IMR-90 (cell line): Measurements from ENCODE around the gene DOK4. TPM values are rescaled to one million over a fixed set of nuclear protein-coding genes. Genes with fewer than 3 reads are reported as not detected.

Source experiments
- ATAC-seq: fragments of 200-7000 bp; cut with Tn5 transposase; 2 replicates; pipeline ENCODE4 v1.9.1; 2020; ENCODE audit warnings: low read depth, mild to moderate bottlenecking, moderate library complexity
- BruUV-seq: library from RNA; stranded (reverse); fragments of 400-500 nt; replicated peaks from 2 replicates; lab custom pipeline; 2021; lab: Mats Ljungman, UMichigan
- CTCF ChIA-PET: fragments of 300-600 bp; formaldehyde crosslinking; extraction: SDS; loops from one replicate; lab custom pipeline; 2021; ENCODE audit warnings: antibody characterized with exemption; lab: Yijun Ruan, JAX
- POLR2A ChIA-PET: fragments of 300-600 bp; sonication (Branson Sonifier 250); formaldehyde crosslinking; loops from one replicate; lab custom pipeline; 2022; ENCODE audit warnings: antibody characterized with exemption; ENCODE audit not compliant: unreplicated experiment; lab: Charles Lee
- DNase-seq: peaks from one replicate; pipeline ENCODE4 v3.0.0; 2013
- H2AFZ ChIP-seq: replicated peaks from 2 replicates; pipeline ENCODE3; 2013; ENCODE audit warnings: low read length, mild to moderate bottlenecking; ENCODE audit not compliant: poor library complexity
- H2AK5ac ChIP-seq: 2 replicates; pipeline ENCODE4 v1.6.1; 2013; ENCODE audit warnings: low read depth, low read length, inconsistent platforms
- H2AK9ac ChIP-seq: replicated peaks from 2 replicates; pipeline ENCODE3; 2013; ENCODE audit warnings: mild to moderate bottlenecking, low read depth, low read length, moderate library complexity; ENCODE audit not compliant: poor library complexity
- H2BK120ac ChIP-seq: 2 replicates; pipeline ENCODE4 v1.6.1; 2013; ENCODE audit warnings: low read depth, low read length, inconsistent platforms
- H2BK15ac ChIP-seq: 3 replicates; pipeline ENCODE4 v1.6.1; 2013; ENCODE audit warnings: low read depth, low read length, inconsistent platforms
- H2BK20ac ChIP-seq: 2 replicates; pipeline ENCODE4 v1.6.1; 2013; ENCODE audit warnings: low read depth, mild to moderate bottlenecking, inconsistent platforms, low read length, moderate library complexity
- H2BK5ac ChIP-seq: 2 replicates; pipeline ENCODE4 v1.6.1; 2013; ENCODE audit warnings: mild to moderate bottlenecking, low read depth, low read length, inconsistent platforms; ENCODE audit not compliant: poor library complexity, severe bottlenecking
- H3K14ac ChIP-seq: replicated peaks from 2 replicates; pipeline ENCODE4 v1.6.1; 2013; ENCODE audit warnings: low read depth, low read length, inconsistent platforms
- H3K18ac ChIP-seq: 2 replicates; pipeline ENCODE4 v1.6.1; 2013; ENCODE audit warnings: low read depth, low read length, control low read depth
- H3K23ac ChIP-seq: 2 replicates; pipeline ENCODE4 v1.6.1; 2013; ENCODE audit warnings: low read depth, low read length, inconsistent platforms
- H3K27ac ChIP-seq: 2 replicates; pipeline ENCODE4 v1.5.1; 2013; ENCODE audit warnings: mild to moderate bottlenecking, control low read depth, low read length; ENCODE audit not compliant: insufficient read depth
- H3K27me3 ChIP-seq: 2 replicates; pipeline ENCODE4 v1.6.1; 2013; ENCODE audit warnings: low read length; ENCODE audit not compliant: control insufficient read depth, insufficient read depth
- H3K36me3 ChIP-seq: 2 replicates; pipeline ENCODE4 v1.6.1; 2013; ENCODE audit warnings: low read length, mixed read lengths; ENCODE audit not compliant: control insufficient read depth, insufficient read depth
- H3K4ac ChIP-seq: 2 replicates; pipeline ENCODE4 v1.6.1; 2013; ENCODE audit warnings: low read depth, low read length, inconsistent platforms
- H3K4me1 ChIP-seq: 2 replicates; pipeline ENCODE4 v1.6.1; 2013; ENCODE audit warnings: low read length, mixed read lengths; ENCODE audit not compliant: control insufficient read depth, insufficient read depth
- H3K4me2 ChIP-seq: 2 replicates; pipeline ENCODE4 v1.6.1; 2013; ENCODE audit warnings: low read depth, mild to moderate bottlenecking, control low read depth, low read length, moderate library complexity
- H3K4me3 ChIP-seq: 2 replicates; pipeline ENCODE4 v1.5.1; 2013; ENCODE audit warnings: low read depth, mild to moderate bottlenecking, control low read depth, low read length, moderate library complexity; ENCODE audit not compliant: insufficient read depth
- H3K56ac ChIP-seq: 2 replicates; pipeline ENCODE4 v1.6.1; 2013; ENCODE audit warnings: low read length, inconsistent platforms; ENCODE audit not compliant: insufficient read depth; ENCODE audit errors: extremely low read depth
- H3K79me1 ChIP-seq, 2 experiments: 2 replicates each; pipeline ENCODE4 v1.6.1; 2013; ENCODE audit warnings: low read length in 2 of 2, inconsistent platforms in 1 of 2, low read depth in 1 of 2
- H3K9ac ChIP-seq: 2 replicates; pipeline ENCODE4 v1.6.1; 2013; ENCODE audit warnings: low read depth, low read length, control low read depth
- H3K9me1 ChIP-seq: 2 replicates; pipeline ENCODE4 v1.6.1; 2013; ENCODE audit warnings: low read length, inconsistent platforms; ENCODE audit not compliant: insufficient read depth
- H3K9me3 ChIP-seq: 2 replicates; pipeline ENCODE4 v1.6.1; 2013; ENCODE audit warnings: low read length; ENCODE audit not compliant: control insufficient read depth, insufficient read depth
- H4K20me1 ChIP-seq: 2 replicates; pipeline ENCODE4 v1.6.1; 2013; ENCODE audit warnings: low read length, inconsistent platforms; ENCODE audit not compliant: insufficient read depth
- H4K5ac ChIP-seq: 2 replicates; pipeline ENCODE4 v1.6.1; 2013; ENCODE audit warnings: mild to moderate bottlenecking, low read depth, low read length, control low read depth
- H4K8ac ChIP-seq, 2 experiments: 2 replicates each; pipeline ENCODE4 v1.6.1; 2013; ENCODE audit warnings: low read depth in 2 of 2, low read length in 2 of 2, control low read depth in 1 of 2, inconsistent platforms in 1 of 2
- H4K91ac ChIP-seq: 2 replicates; pipeline ENCODE4 v1.6.1; 2013; ENCODE audit warnings: low read depth, low read length, inconsistent platforms; ENCODE audit not compliant: insufficient read depth
- CEBPB ChIP-seq: IDR thresholded peaks from 2 replicates; pipeline ENCODE4 v1.6.1; 2012; ENCODE audit warnings: low read depth, low read length, improper control_type of control experiment
- MAFK ChIP-seq: IDR thresholded peaks from 2 replicates; pipeline ENCODE4 v1.6.1; 2012; ENCODE audit warnings: low read depth, low read length, improper control_type of control experiment
- MAZ ChIP-seq: IDR thresholded peaks from 2 replicates; pipeline ENCODE4 v1.6.1; 2012; ENCODE audit warnings: low read depth, mild to moderate bottlenecking, low read length, improper control_type of control experiment, moderate library complexity, borderline replicate concordance
- NFE2L2 ChIP-seq: fragments of 150-350 bp; IDR thresholded peaks from 2 replicates; pipeline ENCODE4 v1.6.1; 2016; ENCODE audit warnings: low read depth, mild to moderate bottlenecking, low read length
- RAD21 ChIP-seq: IDR thresholded peaks from 2 replicates; pipeline ENCODE4 v1.6.1; 2012; ENCODE audit warnings: low read length, improper control_type of control experiment
- RCOR1 ChIP-seq: IDR thresholded peaks from 2 replicates; pipeline ENCODE4 v1.6.1; 2012; ENCODE audit warnings: mild to moderate bottlenecking, low read length, improper control_type of control experiment; ENCODE audit not compliant: insufficient replicate concordance
- SMC3 ChIP-seq: fragments of 150-350 bp; IDR thresholded peaks from 2 replicates; pipeline ENCODE4 v1.6.1; 2016; ENCODE audit warnings: low read depth, mild to moderate bottlenecking, antibody characterized with exemption, low read length, moderate library complexity
- USF2 ChIP-seq: fragments of 150-350 bp; IDR thresholded peaks from 2 replicates; pipeline ENCODE4 v1.6.1; 2017; ENCODE audit warnings: mild to moderate bottlenecking, antibody characterized with exemption, low read length, low read depth
- WGBS, 2 experiments: methylation state at CpG; one replicate each; pipeline versions ENCODE4 v1.1.5 to v1.1.7; 2013; ENCODE audit warnings: missing lambda C conversion rate in 2 of 2; ENCODE audit not compliant: insufficient read length in 1 of 2; ENCODE audit errors: extremely low coverage in 2 of 2; 5-methylcytosine and 5-hydroxymethylcytosine counted together
- dilution Hi-C: fragments of 300-500 bp; cut with HindIII; formaldehyde crosslinking; loops from one replicate; pipeline ENCODE4 v1.14.3; 2018; ENCODE audit warnings: low sequenced_read_pairs; ENCODE audit not compliant: unreplicated experiment
- in situ Hi-C: fragments of 300-500 bp; cut with MboI; formaldehyde crosslinking; loops from 3 replicates; pipeline ENCODE4 v1.14.3; 2019; ENCODE audit warnings: low sequenced_read_pairs, inconsistent platforms, mixed read lengths
- intact Hi-C: fragments of 100-400 bp; cut with micrococcal nuclease; formaldehyde crosslinking; loops from 2 replicates; pipeline ENCODE4 v1.10.0; 2022
- polyA plus RNA-seq, 3 experiments: library from polyadenylated mRNA; depleted of rRNA; stranded (reverse); fragments of >200 nt; gene quantifications; 2 replicates each; pipeline ENCODE4 v1.2.3, GENCODE V29; 2012; ENCODE audit warnings: low replicate concordance in 1 of 3
- total RNA-seq: library from RNA; depleted of rRNA; stranded (reverse); fragments of >200 nt; gene quantifications from 2 replicates; pipeline ENCODE4 v1.2.3, GENCODE V29; 2012
- TF ChIP-seq, protein P1 (sequence below): conservative IDR thresholded peaks from 2 replicates; pipeline ENCODE4 v1.5.1; 2012; ENCODE audit warnings: mild to moderate bottlenecking, low read depth, low read length, improper control_type of control experiment

The DOK4 gene
- total and polyA plus RNA-seq, 2 of the 4 experiments (the other 2 are of a cell fraction) = 22.0 to 25.9 TPM

DNA sequence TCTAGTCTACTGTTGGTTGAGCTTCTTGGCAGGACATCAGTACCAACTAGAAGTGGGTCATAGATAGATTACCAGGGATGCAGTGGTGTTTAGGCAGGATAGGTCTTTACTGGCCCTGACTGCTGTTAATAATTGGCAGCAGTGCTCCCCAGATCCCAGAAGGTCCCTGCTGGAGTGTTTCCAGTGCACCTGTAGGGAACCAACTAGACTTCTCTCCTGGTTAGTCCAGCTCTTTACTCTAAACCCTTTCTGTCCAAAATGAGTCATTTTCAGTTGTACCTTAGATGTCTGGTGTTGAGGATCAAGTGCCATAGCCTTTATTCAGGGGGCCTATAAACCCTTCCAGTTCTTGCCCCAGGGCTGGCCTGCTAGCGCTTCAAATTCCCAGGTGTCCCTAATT lies 15.1 kb downstream of the DOK4 start:
- no peak for ATAC-seq

More for the DNA sequence above, 15.1 kb downstream of the DOK4 start:
- intact Hi-C loops (no loop called here), dilution Hi-C loops (no loop called here), in situ Hi-C loops (no loop called here)
- Histone ChIP-seq H2AFZ (no peak overlapping the region), H4K8ac (no peak overlapping the region), H4K91ac (no peak overlapping the region), H3K4ac (no peak overlapping the region), H3K27ac (no peak overlapping the region), H2BK15ac (no peak overlapping the region), H2AK9ac (no peak overlapping the region), H3K36me3 (peaks cover 57% of the 10 kb centered on the region), H4K20me1 (0 out of 2 replicates have a peak, but pooled peaks cover 10% of the 10 kb centered on the region), H2BK5ac (no peak overlapping the region), H2BK20ac (no peak overlapping the region), H3K4me2 (no peak overlapping the region), H3K9me1 (no peaks in the 10 kb centered on the region), H3K4me1 (no peaks in the 10 kb centered on the region), H3K9ac (no peak overlapping the region), H3K9me3 (no peaks in the 10 kb centered on the region), H3K18ac (no peak overlapping the region), H4K5ac (no peak overlapping the region), H2AK5ac (no peak overlapping the region), H2BK120ac (no peak overlapping the region), H3K27me3 (no peaks in the 10 kb centered on the region), H3K56ac (no peak overlapping the region), H3K79me1 (peaks cover 9 to 18% of the 10 kb centered on the region in 2 experiments), H3K14ac (no peak overlapping the region), H3K4me3 (no peak overlapping the region), H3K23ac (no peak overlapping the region)
- BruUV-seq = no TSS peak
- CTCF ChIA-PET = no interaction called here
- WGBS, 2 experiments = no CpG with 5 or more reads among the region's 1 CpG
- DNase-seq = no peak
- POLR2A ChIA-PET = no interaction called here
- no peak for TF ChIP-seq MAFK
- TF ChIP-seq USF2 = no peak
- no peak for TF ChIP-seq MAZ
- TF ChIP-seq NFE2L2 = no peak
- TF ChIP-seq RCOR1 = no peak
- TF ChIP-seq CEBPB = no peak
- TF ChIP-seq SMC3 = no peak
- TF ChIP-seq, protein P1, sequence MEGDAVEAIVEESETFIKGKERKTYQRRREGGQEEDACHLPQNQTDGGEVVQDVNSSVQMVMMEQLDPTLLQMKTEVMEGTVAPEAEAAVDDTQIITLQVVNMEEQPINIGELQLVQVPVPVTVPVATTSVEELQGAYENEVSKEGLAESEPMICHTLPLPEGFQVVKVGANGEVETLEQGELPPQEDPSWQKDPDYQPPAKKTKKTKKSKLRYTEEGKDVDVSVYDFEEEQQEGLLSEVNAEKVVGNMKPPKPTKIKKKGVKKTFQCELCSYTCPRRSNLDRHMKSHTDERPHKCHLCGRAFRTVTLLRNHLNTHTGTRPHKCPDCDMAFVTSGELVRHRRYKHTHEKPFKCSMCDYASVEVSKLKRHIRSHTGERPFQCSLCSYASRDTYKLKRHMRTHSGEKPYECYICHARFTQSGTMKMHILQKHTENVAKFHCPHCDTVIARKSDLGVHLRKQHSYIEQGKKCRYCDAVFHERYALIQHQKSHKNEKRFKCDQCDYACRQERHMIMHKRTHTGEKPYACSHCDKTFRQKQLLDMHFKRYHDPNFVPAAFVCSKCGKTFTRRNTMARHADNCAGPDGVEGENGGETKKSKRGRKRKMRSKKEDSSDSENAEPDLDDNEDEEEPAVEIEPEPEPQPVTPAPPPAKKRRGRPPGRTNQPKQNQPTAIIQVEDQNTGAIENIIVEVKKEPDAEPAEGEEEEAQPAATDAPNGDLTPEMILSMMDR = no peak
- no peak for TF ChIP-seq RAD21
